ENCODE results near the gene EXD3. TPM values are rescaled to one million over a fixed set of nuclear protein-coding genes. Genes with fewer than 3 reads are reported as not detected.
A peak's percentile ranks its signal among the peaks of the same experiment; 100 is the strongest.

The EXD3 gene
- total and polyA plus RNA-seq, 2 of the 4 experiments (the other 2 are of a cell fraction), result 1.1 to 7.4 TPM

DNA sequence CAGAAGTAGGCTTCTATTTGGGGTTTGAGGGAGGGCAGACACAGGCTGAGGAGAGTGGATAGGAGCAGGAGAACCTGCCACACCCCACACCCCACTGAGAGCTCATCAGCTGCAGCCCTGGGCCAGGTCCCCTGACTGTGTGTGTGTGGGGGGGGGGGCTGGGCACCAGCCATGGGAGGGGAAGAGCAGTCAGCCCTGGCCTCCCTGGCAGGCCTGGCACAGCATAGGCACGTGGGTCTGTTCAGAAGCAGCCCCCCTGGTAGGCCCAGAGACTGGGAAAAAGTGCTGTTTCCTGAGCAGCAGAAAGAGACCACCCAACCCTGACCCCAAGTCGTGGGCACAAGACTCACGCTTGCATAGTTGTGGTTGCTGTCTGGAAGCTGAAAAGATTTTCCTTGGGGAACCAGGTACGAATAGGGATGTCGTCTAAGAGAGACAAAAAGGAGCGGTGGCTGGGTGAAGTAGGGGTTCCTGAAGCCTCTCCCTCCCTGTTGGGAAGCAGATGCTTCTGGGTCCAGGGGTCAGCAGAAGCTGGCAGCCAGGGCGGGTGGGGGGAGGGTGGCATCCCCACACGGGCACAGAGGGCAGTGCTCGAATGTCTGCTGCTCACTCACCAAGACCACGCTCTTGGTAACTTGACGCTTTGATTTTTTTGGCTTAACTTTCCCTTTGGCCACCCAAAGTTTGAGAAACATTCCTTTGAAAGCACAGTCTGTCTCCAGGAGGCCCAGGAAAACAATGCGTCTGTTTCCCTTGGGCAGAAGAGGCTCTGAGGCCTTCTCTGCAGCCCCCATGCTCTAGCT lies 33.3 kb upstream of the EXD3 start:
- Histone ChIP-seq H4K5ac (ENCODE audit: low read depth, low read length) (no peak overlapping the region), H2BK5ac (ENCODE audit: low read depth, low read length, poor library complexity, severe bottlenecking) (no peak overlapping the region), H3K4me3 (ENCODE audit: insufficient read depth, low read depth, low read length) (no peak overlapping the region), H3K14ac (replicated peaks; ENCODE audit: low read depth, low read length) (no peak overlapping the region), H4K91ac (ENCODE audit: insufficient read depth, low read depth, low read length) (no peak overlapping the region), H3K18ac (ENCODE audit: low read depth, low read length) (no peak overlapping the region), H4K20me1 (ENCODE audit: insufficient read depth, low read length) (peaks cover 37% of the 10 kb centered on the region), H3K4me1 (ENCODE audit: control insufficient read depth, insufficient read depth, low read length) (peaks cover 24% of the 10 kb centered on the region), H3K27ac (ENCODE audit: insufficient read depth, low read length) (no peak overlapping the region), H3K79me1 (ENCODE audit: low read depth in 1 of 2, low read length in 2 of 2) (peaks cover 6 to 42% of the 10 kb centered on the region in 2 experiments; a peak in 3 of 4 replicates), H3K4me2 (ENCODE audit: low read depth, low read length) (peak overlapping the region; percentile 6; the same call in 1 of the 2 replicates), H2AFZ (replicated peaks; ENCODE audit: low read length, poor library complexity) (peak overlapping the region; percentile 21), H3K56ac (ENCODE audit: extremely low read depth, insufficient read depth, low read length) (no peak overlapping the region), H3K9me3 (ENCODE audit: control insufficient read depth, insufficient read depth, low read length) (no peaks in the 10 kb centered on the region), H2BK120ac (ENCODE audit: low read depth, low read length) (no peak overlapping the region), H2BK15ac (ENCODE audit: low read depth, low read length) (no peak overlapping the region), H3K9me1 (ENCODE audit: insufficient read depth, low read length) (no peaks in the 10 kb centered on the region), H3K23ac (ENCODE audit: low read depth, low read length) (peak overlapping the region; percentile 42; the same call in 1 of the 2 replicates), H2AK9ac (replicated peaks; ENCODE audit: low read depth, low read length, poor library complexity) (peak overlapping the region; percentile 55), H3K27me3 (ENCODE audit: control insufficient read depth, insufficient read depth, low read length) (no peaks in the 10 kb centered on the region), H4K8ac (ENCODE audit: low read depth in 2 of 2, low read length in 2 of 2) (no peak overlapping the region), H2AK5ac (ENCODE audit: low read depth, low read length) (no peak overlapping the region; the same call in 1 of the 2 replicates), H3K4ac (ENCODE audit: low read depth, low read length) (no peak overlapping the region), H2BK20ac (ENCODE audit: low read depth, low read length) (no peak overlapping the region), H3K9ac (ENCODE audit: low read depth, low read length) (no peak overlapping the region), H3K36me3 (ENCODE audit: control insufficient read depth, insufficient read depth, low read length) (peaks cover 32% of the 10 kb centered on the region)
- 83% methylated on average over 3 of the region's 12 CpGs; no CpG with 5 or more reads in 1 of the 2 experiments for WGBS, 2 experiments (ENCODE audit: extremely low coverage in 2 of 2, insufficient read length in 1 of 2)
- POLR2A ChIA-PET (ENCODE audit: unreplicated experiment), result no interaction called here
- in situ Hi-C loops (cut with MboI; ENCODE audit: low sequenced_read_pairs), result no loop called here
- TF ChIP-seq FOS (IDR thresholded peaks at IDR 0.05; ENCODE audit: low read depth, low read length) (no peak), NFE2L2 (IDR thresholded peaks at IDR 0.05; ENCODE audit: low read depth, low read length) (no peak), SMC3 (IDR thresholded peaks at IDR 0.05; ENCODE audit: low read depth, low read length) (no peak), POLR2A (IDR thresholded peaks at IDR 0.05; ENCODE audit: low read depth, low read length) (no peak), RCOR1 (IDR thresholded peaks at IDR 0.05; ENCODE audit: insufficient replicate concordance, low read length) (no peak), CHD1 (IDR thresholded peaks at IDR 0.05; ENCODE audit: low read depth, low read length) (no peak), MXI1 (IDR thresholded peaks at IDR 0.05; ENCODE audit: borderline replicate concordance, low read depth, low read length) (no peak), MAFK (IDR thresholded peaks at IDR 0.05; ENCODE audit: low read depth, low read length) (no peak)
- TF ChIP-seq, protein P1, sequence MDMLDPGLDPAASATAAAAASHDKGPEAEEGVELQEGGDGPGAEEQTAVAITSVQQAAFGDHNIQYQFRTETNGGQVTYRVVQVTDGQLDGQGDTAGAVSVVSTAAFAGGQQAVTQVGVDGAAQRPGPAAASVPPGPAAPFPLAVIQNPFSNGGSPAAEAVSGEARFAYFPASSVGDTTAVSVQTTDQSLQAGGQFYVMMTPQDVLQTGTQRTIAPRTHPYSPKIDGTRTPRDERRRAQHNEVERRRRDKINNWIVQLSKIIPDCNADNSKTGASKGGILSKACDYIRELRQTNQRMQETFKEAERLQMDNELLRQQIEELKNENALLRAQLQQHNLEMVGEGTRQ (IDR thresholded peaks at IDR 0.05; ENCODE audit: low read depth, low read length), result no peak
- dilution Hi-C loops (cut with HindIII; ENCODE audit: low sequenced_read_pairs, unreplicated experiment), result no loop called here
- CTCF ChIA-PET, result no interaction called here
- DNase-seq (peak; percentile 28), ATAC-seq (ENCODE audit: low read depth) (no peak)
- intact Hi-C loops (cut with micrococcal nuclease), result no loop called here
- BruUV-seq (replicated peaks), result no TSS peak

Data from IMR-90 (cell line).